ENCODE results near the gene KCNK3. TPM values are rescaled to one million over a fixed set of nuclear protein-coding genes. Genes with fewer than 3 reads are reported as not detected.

The KCNK3 gene
- total and polyA plus RNA-seq, 2 of the 13 experiments (the other 11 are each of a cell fraction or from before 2014, with no cell fraction given), result not detected

DNA sequence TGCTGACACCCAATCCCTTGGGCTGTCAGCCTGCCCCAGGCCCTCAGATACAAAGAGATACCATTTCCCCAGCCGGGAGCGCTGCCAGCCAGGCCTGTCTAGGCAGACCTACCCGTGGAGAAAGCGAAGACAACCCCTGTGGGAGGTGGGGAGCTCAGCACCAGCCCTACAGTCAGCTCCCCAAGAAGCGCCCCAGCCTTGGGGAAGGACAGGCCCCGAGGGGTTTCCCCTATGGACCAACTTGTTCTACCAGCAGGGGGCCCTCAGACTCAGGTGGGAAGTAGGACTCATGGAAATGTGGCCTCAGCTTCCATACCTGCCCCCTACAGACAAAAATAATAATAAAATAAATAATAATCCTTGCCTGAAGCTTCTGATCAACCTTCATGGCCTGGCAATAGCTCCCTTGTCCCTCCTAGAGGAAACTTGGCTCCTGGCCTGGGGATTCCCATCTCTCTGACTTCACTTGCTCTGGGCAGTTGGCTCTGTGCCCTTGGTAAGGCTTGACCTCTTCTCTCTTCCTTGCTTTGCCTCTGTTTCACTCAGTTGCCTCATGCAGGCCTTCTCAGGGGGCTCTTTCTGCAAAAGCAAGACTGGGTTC, 78.6 kb downstream of the KCNK3 start (continued):
- TF ChIP-seq, protein P1, sequence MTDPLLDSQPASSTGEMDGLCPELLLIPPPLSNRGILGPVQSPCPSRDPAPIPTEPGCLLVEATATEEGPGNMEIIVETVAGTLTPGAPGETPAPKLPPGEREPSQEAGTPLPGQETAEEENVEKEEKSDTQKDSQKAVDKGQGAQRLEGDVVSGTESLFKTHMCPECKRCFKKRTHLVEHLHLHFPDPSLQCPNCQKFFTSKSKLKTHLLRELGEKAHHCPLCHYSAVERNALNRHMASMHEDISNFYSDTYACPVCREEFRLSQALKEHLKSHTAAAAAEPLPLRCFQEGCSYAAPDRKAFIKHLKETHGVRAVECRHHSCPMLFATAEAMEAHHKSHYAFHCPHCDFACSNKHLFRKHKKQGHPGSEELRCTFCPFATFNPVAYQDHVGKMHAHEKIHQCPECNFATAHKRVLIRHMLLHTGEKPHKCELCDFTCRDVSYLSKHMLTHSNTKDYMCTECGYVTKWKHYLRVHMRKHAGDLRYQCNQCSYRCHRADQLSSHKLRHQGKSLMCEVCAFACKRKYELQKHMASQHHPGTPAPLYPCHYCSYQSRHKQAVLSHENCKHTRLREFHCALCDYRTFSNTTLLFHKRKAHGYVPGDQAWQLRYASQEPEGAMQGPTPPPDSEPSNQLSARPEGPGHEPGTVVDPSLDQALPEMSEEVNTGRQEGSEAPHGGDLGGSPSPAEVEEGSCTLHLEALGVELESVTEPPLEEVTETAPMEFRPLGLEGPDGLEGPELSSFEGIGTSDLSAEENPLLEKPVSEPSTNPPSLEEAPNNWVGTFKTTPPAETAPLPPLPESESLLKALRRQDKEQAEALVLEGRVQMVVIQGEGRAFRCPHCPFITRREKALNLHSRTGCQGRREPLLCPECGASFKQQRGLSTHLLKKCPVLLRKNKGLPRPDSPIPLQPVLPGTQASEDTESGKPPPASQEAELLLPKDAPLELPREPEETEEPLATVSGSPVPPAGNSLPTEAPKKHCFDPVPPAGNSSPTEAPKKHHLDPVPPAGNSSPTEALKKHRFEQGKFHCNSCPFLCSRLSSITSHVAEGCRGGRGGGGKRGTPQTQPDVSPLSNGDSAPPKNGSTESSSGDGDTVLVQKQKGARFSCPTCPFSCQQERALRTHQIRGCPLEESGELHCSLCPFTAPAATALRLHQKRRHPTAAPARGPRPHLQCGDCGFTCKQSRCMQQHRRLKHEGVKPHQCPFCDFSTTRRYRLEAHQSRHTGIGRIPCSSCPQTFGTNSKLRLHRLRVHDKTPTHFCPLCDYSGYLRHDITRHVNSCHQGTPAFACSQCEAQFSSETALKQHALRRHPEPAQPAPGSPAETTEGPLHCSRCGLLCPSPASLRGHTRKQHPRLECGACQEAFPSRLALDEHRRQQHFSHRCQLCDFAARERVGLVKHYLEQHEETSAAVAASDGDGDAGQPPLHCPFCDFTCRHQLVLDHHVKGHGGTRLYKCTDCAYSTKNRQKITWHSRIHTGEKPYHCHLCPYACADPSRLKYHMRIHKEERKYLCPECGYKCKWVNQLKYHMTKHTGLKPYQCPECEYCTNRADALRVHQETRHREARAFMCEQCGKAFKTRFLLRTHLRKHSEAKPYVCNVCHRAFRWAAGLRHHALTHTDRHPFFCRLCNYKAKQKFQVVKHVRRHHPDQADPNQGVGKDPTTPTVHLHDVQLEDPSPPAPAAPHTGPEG (CRISPR knock-in tag; IDR thresholded peaks at IDR 0.05), result no peak
- TF ChIP-seq, protein P2, sequence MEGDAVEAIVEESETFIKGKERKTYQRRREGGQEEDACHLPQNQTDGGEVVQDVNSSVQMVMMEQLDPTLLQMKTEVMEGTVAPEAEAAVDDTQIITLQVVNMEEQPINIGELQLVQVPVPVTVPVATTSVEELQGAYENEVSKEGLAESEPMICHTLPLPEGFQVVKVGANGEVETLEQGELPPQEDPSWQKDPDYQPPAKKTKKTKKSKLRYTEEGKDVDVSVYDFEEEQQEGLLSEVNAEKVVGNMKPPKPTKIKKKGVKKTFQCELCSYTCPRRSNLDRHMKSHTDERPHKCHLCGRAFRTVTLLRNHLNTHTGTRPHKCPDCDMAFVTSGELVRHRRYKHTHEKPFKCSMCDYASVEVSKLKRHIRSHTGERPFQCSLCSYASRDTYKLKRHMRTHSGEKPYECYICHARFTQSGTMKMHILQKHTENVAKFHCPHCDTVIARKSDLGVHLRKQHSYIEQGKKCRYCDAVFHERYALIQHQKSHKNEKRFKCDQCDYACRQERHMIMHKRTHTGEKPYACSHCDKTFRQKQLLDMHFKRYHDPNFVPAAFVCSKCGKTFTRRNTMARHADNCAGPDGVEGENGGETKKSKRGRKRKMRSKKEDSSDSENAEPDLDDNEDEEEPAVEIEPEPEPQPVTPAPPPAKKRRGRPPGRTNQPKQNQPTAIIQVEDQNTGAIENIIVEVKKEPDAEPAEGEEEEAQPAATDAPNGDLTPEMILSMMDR (CRISPR knock-in tag; IDR thresholded peaks at IDR 0.05), result peak; percentile 45
- TF ChIP-seq POLR2AphosphoS5 (IDR thresholded peaks at IDR 0.05; ENCODE audit: low read depth, low read length) (no peak), SMC3 (IDR thresholded peaks at IDR 0.05; ENCODE audit: low read length) (peak; percentile 41; the same call in 1 of the 2 replicates), DNMT3B (CRISPR knock-in tag; conservative IDR thresholded peaks at IDR 0.05) (no peak), NR2F2 (IDR thresholded peaks at IDR 0.05; ENCODE audit: borderline replicate concordance, low read depth) (no peak), SUZ12 (IDR thresholded peaks at IDR 0.05; ENCODE audit: low read depth, low read length) (no peak), TGIF2 (CRISPR knock-in tag; IDR thresholded peaks at IDR 0.05) (no peak), ZNF543 (CRISPR knock-in tag; IDR thresholded peaks at IDR 0.05) (no peak), ZFYVE20 (CRISPR knock-in tag; IDR thresholded peaks at IDR 0.05; ENCODE audit: borderline replicate concordance, low read depth) (no peak), ZFP62 (CRISPR knock-in tag; IDR thresholded peaks at IDR 0.05) (no peak), TAF15 (IDR thresholded peaks at IDR 0.05; ENCODE audit: low read depth, low read length, poor library complexity, severe bottlenecking) (no peak), ZNF567 (CRISPR knock-in tag; IDR thresholded peaks at IDR 0.05; ENCODE audit: borderline replicate concordance) (no peak), ZNF549 (CRISPR knock-in tag; IDR thresholded peaks at IDR 0.05) (no peak)

Data from HepG2 (cell line).